WTC11 (cell line): ENCODE measurements around the gene TMEM151B. TPM values are rescaled to one million over a fixed set of nuclear protein-coding genes. Genes with fewer than 3 reads are reported as not detected.

ENCODE experiments used
- ATAC-seq: fragments of 200-7000 bp; cut with Tn5 transposase; 2 replicates; pipeline ENCODE4 v1.10.0; 2021; ENCODE audit warnings: mild to moderate bottlenecking, moderate library complexity
- CTCF ChIA-PET: fragments of 300-600 bp; sonication (Branson Sonifier 250); formaldehyde crosslinking; loops from one replicate; lab custom pipeline; 2021; ENCODE audit warnings: antibody characterized with exemption; lab: Charles Lee
- POLR2A ChIA-PET: fragments of 350-600 bp; sonication (Branson Sonifier 250); formaldehyde crosslinking; loops from one replicate; lab custom pipeline; 2021; ENCODE audit warnings: antibody characterized with exemption; lab: Charles Lee
- DNase-seq: peaks from one replicate; pipeline ENCODE4 v3.0.0; 2021; ENCODE audit warnings: low spot score
- H3K27ac Mint-ChIP-seq: 2 replicates; pipeline ENCODE4 v1.8.0; 2021; ENCODE audit warnings: mixed read lengths
- H3K27me3 Mint-ChIP-seq: 2 replicates; pipeline ENCODE4 v1.8.0; 2021; ENCODE audit warnings: low read depth, mild to moderate bottlenecking, moderate library complexity, mixed read lengths
- H3K36me3 Mint-ChIP-seq: 2 replicates; pipeline ENCODE4 v1.8.0; 2021; ENCODE audit warnings: mixed read lengths
- H3K4me1 Mint-ChIP-seq: 2 replicates; pipeline ENCODE4 v1.8.0; 2022; ENCODE audit warnings: mixed read lengths
- H3K4me3 Mint-ChIP-seq: 2 replicates; pipeline ENCODE4 v1.8.0; 2021; ENCODE audit warnings: mild to moderate bottlenecking, moderate library complexity, mixed read lengths
- H3K9me3 Mint-ChIP-seq: 2 replicates; pipeline ENCODE4 v1.8.0; 2021; ENCODE audit warnings: mixed read lengths
- ARID4B ChIP-seq: sonication (generic); formaldehyde crosslinking; IDR thresholded peaks from 2 replicates; pipeline ENCODE4 v1.8.0; 2023; ENCODE audit warnings: missing genetic modification reagents, mild to moderate bottlenecking, borderline replicate concordance
- ATF1 ChIP-seq: sonication (generic); formaldehyde crosslinking; IDR thresholded peaks from 2 replicates; pipeline ENCODE4 v1.8.1; 2023; ENCODE audit warnings: mild to moderate bottlenecking, moderate library complexity, missing genetic modification reagents
- ATF6 ChIP-seq: sonication (generic); formaldehyde crosslinking; IDR thresholded peaks from 2 replicates; pipeline ENCODE4 v1.8.1; 2023; ENCODE audit warnings: mild to moderate bottlenecking, missing genetic modification reagents
- ESRRA ChIP-seq: sonication (generic); formaldehyde crosslinking; IDR thresholded peaks from 2 replicates; pipeline ENCODE4 v1.8.1; 2022; ENCODE audit warnings: mild to moderate bottlenecking, missing genetic modification reagents, borderline replicate concordance
- FOXK1 ChIP-seq: sonication (generic); formaldehyde crosslinking; IDR thresholded peaks from 2 replicates; pipeline ENCODE4 v1.8.0; 2022; ENCODE audit warnings: mild to moderate bottlenecking, moderate library complexity, missing genetic modification reagents
- FOXP1 ChIP-seq: sonication (generic); formaldehyde crosslinking; IDR thresholded peaks from 2 replicates; pipeline ENCODE4 v1.8.0; 2022; ENCODE audit warnings: missing genetic modification reagents, mild to moderate bottlenecking, moderate library complexity, borderline replicate concordance
- FOXP4 ChIP-seq: sonication (generic); formaldehyde crosslinking; IDR thresholded peaks from 2 replicates; pipeline ENCODE4 v1.8.0; 2022; ENCODE audit warnings: mild to moderate bottlenecking, missing genetic modification reagents
- HMGA2 ChIP-seq: fragments of 250-450 bp; sonication (Bioruptor Pico); IDR thresholded peaks from 2 replicates; pipeline ENCODE4 v1.4.0; 2021; ENCODE audit warnings: mild to moderate bottlenecking, moderate library complexity
- IRF2 ChIP-seq: sonication (generic); formaldehyde crosslinking; IDR thresholded peaks from 2 replicates; pipeline ENCODE4 v1.8.0; 2022; ENCODE audit warnings: low read depth, missing genetic modification reagents, borderline replicate concordance
- JUN ChIP-seq: sonication (generic); formaldehyde crosslinking; IDR thresholded peaks from 2 replicates; pipeline ENCODE4 v1.8.0; 2023; ENCODE audit warnings: mild to moderate bottlenecking, missing genetic modification reagents
- NFYB ChIP-seq: sonication (generic); formaldehyde crosslinking; conservative IDR thresholded peaks from 2 replicates; pipeline ENCODE4 v1.8.0; 2022; ENCODE audit warnings: low read depth, missing genetic modification reagents
- OVOL2 ChIP-seq: fragments of 250-450 bp; sonication (Bioruptor Pico); IDR thresholded peaks from 2 replicates; pipeline ENCODE4 v1.9.0; 2021; ENCODE audit warnings: mild to moderate bottlenecking, borderline replicate concordance
- PRDM15 ChIP-seq: sonication (generic); formaldehyde crosslinking; IDR thresholded peaks from 2 replicates; pipeline ENCODE4 v1.8.0; 2022; ENCODE audit warnings: missing genetic modification reagents
- RELA ChIP-seq: sonication (generic); formaldehyde crosslinking; IDR thresholded peaks from 2 replicates; pipeline ENCODE4 v1.8.1; 2022; ENCODE audit warnings: missing genetic modification reagents, mild to moderate bottlenecking, borderline replicate concordance
- RORB ChIP-seq: fragments of 250-450 bp; sonication (Bioruptor Pico); IDR thresholded peaks from 2 replicates; pipeline ENCODE4 v1.9.0; 2021; ENCODE audit warnings: mild to moderate bottlenecking
- SMAD3 ChIP-seq: sonication (generic); formaldehyde crosslinking; IDR thresholded peaks from 2 replicates; pipeline ENCODE4 v1.8.0; 2022; ENCODE audit warnings: missing genetic modification reagents, mild to moderate bottlenecking, borderline replicate concordance
- SP1 ChIP-seq: sonication (generic); formaldehyde crosslinking; conservative IDR thresholded peaks from 2 replicates; pipeline ENCODE4 v1.8.1; 2022; ENCODE audit warnings: missing genetic modification reagents
- TEAD1 ChIP-seq: sonication (generic); formaldehyde crosslinking; IDR thresholded peaks from 2 replicates; pipeline ENCODE4 v1.8.0; 2022; ENCODE audit warnings: mild to moderate bottlenecking, missing genetic modification reagents
- ZNF232 ChIP-seq: sonication (generic); formaldehyde crosslinking; IDR thresholded peaks from 2 replicates; pipeline ENCODE4 v1.8.0; 2022; ENCODE audit warnings: mild to moderate bottlenecking, missing genetic modification reagents
- ZNF671 ChIP-seq: fragments of 250-450 bp; sonication (Bioruptor Pico); IDR thresholded peaks from 2 replicates; pipeline ENCODE4 v1.8.0; 2021; ENCODE audit warnings: mild to moderate bottlenecking
- total RNA-seq: library from RNA; stranded (reverse); gene quantifications from 3 replicates; pipeline ENCODE4 v1.2.3, GENCODE V29; 2021

TMEM151B gene
- total RNA-seq, 1 experiment from 2014 or later = 5.5 TPM

- Mint-ChIP-seq H3K4me1 (peaks cover 61% of the 10 kb centered on the region), H3K27me3 (no peaks in the 10 kb centered on the region), H3K9me3 (no peaks in the 10 kb centered on the region), H3K36me3 (no peaks in the 10 kb centered on the region), H3K27ac (peak overlapping the region; percentile 95), H3K4me3 (peak overlapping the region; percentile 89)
- TF ChIP-seq RELA (CRISPR knock-in tag) (no peak), FOXP4 (CRISPR knock-in tag) (no peak), ESRRA (CRISPR knock-in tag) (no peak), ZNF232 (no peak), FOXK1 (no peak), TEAD1 (no peak), SP1 (CRISPR knock-in tag) (no peak), NFYB (CRISPR knock-in tag) (no peak), IRF2 (CRISPR knock-in tag) (no peak)
- ATAC-seq (no peak), DNase-seq (no peak)
- POLR2A ChIA-PET = interaction anchor here (0.6 to 5.7 kb wide), 8 partner anchors 12 to 34 kb away, joined by 3 to 63 read pairs (median 6); partner anchors contain the start of genes HSP90AB1 and SLC35B2
- CTCF ChIA-PET = interaction anchor here (0.8 to 10.7 kb wide), 16 partner anchors 13 to 126 kb away, joined by 3 to 174 read pairs (median 6); partner anchors contain the start of genes HSP90AB1 and SLC35B2
These were observed 47.5 kb upstream of the TMEM151B start for GRCh38 chr6:44222486-44223318.

- peaks cover 5% of the 10 kb centered on the region; the same call in 1 of the 2 replicates for H3K36me3 Mint-ChIP-seq
- peak within 1 kb of the TSS; percentile 95 for H3K27ac Mint-ChIP-seq
- ChIA-PET POLR2A (interaction anchor here (0.6 to 5.7 kb wide), 10 partner anchors 11 to 51 kb away, joined by 3 to 63 read pairs (median 6); partner anchors contain the start of genes HSP90AB1 and SLC35B2), CTCF (interaction anchor here (0.6 to 10.7 kb wide), 22 partner anchors 9 to 123 kb away, joined by 3 to 174 read pairs (median 4); partner anchors contain the start of genes HSP90AB1 and SLC35B2)
- peak; percentile 87 for DNase-seq
- peak; percentile 38 for ATAC-seq
- H3K9me3 Mint-ChIP-seq = no peaks in the 10 kb centered on the region
- peaks cover 57% of the 10 kb centered on the region for H3K4me1 Mint-ChIP-seq
- H3K4me3 Mint-ChIP-seq = peak within 1 kb of the TSS; percentile 89
- no peaks in the 10 kb centered on the region for H3K27me3 Mint-ChIP-seq
- TF ChIP-seq ATF6 (CRISPR knock-in tag) = no peak
- TF ChIP-seq ZNF671 (CRISPR knock-in tag) = no peak
- TF ChIP-seq TEAD1 = no peak
- TF ChIP-seq RORB (CRISPR knock-in tag) = no peak
- peak; percentile 44; the same call in 1 of the 2 replicates for TF ChIP-seq JUN (CRISPR knock-in tag)
- TF ChIP-seq HMGA2 = no peak
- peak; percentile 79 for TF ChIP-seq SP1 (CRISPR knock-in tag)
- no peak for TF ChIP-seq SMAD3 (CRISPR knock-in tag)
- TF ChIP-seq ARID4B (CRISPR knock-in tag) = peak; percentile 40; the same call in 1 of the 2 replicates
- TF ChIP-seq PRDM15 (CRISPR knock-in tag) = no peak
- TF ChIP-seq OVOL2 (CRISPR knock-in tag) = no peak
- TF ChIP-seq FOXP1 (CRISPR knock-in tag) = peak; percentile 54; the same call in 1 of the 2 replicates
- TF ChIP-seq ATF1 (CRISPR knock-in tag) = no peak
These were observed 46.8 kb upstream of the TMEM151B start, which contains the start of gene SLC29A1 for GRCh38 chr6:44223319-44224028. SLC29A1 (plus strand) TSS chr6:44223595; CDS start chr6:44227314, 3,719 bp downstream.
